Islet of Langerhans (tissue), 1 donor: ENCODE data around the gene CACNA1B.

Experiments
- FAIRE-seq: peaks from one replicate; lab custom pipeline; 2011; peaks lifted over from hg19 to GRCh38; lab: Jason Lieb, UNC

CACNA1B gene

DNA sequence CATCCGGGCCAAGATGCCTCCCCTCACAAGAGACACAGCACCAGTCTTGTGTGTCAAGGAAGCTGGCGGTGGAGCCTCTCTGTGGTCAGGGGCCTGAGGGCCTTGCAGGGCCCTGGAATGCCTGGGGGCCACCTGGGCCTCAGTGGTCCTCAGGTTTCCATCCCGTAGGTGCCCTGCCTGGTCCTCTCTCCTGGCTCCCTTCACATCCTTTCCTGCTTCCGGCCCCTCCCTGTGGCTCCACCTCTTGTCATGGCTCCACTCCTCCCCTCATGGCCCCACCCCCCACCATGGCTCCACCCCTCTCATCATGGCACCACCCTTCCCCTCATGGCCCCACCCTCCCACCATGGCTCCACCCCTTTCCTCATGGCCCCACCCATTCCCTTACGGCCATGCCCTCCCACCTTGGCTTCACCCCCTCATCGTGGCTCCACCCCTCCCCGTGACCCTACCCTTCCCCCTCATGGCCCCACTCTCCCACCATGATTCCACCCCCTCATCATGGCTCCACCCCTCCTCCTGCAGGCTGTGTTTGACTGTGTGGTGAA is 175.8 kb downstream of the CACNA1B start:
- no peak for FAIRE-seq

DNA sequence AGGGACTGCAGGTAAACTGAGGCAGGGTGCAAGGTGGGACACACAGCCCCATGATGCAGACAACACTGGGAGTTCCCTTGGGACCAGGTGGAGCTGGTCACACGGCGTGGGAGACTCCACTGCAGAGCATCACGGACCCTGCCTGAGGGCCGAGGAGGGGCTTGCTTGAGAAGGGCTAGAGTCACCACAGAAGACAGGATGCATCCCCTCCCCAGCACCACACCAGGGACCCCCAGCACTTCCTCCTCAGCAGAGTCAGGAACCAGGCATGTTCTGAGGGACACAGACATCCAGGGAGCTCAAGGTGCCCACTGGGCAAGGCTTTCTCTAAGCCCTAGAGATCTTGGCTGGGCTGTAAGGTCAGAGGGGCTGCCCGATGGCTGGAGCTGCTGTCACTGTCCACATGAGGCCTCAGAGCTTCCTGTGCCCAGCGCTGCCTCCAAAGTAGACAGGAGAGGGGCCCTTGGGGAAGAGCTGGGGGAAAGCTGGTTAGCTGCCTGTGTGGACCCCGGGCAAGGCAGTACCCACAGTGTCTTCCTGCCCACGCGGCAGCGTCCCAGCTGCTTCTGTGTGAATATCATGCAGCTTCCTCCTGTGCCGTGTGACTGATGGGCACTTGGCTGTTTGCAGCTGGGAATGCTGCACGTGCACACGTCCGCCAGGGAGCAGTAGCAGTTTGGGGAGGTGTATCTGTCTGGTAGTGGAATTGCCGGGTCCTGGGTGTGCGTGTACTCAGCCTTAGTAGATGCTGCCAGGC is 176.6 kb downstream of the CACNA1B start:
- no peak for FAIRE-seq

DNA sequence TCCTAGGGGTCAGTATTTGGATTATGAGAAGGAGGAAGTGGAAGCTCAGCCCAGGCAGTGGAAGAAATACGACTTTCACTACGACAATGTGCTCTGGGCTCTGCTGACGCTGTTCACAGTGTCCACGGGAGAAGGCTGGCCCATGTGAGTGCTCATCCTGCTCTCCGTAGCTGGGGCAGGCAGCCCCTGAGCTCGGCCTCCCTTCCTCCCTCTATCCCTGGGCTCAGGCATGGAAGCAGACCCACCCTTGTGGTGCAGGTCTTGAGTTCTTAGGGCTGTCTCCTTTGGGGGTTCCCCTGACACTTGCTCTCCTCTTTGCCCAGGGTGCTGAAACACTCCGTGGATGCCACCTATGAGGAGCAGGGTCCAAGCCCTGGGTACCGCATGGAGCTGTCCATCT is 180.1 kb downstream of the CACNA1B start:
- no peak for FAIRE-seq

DNA sequence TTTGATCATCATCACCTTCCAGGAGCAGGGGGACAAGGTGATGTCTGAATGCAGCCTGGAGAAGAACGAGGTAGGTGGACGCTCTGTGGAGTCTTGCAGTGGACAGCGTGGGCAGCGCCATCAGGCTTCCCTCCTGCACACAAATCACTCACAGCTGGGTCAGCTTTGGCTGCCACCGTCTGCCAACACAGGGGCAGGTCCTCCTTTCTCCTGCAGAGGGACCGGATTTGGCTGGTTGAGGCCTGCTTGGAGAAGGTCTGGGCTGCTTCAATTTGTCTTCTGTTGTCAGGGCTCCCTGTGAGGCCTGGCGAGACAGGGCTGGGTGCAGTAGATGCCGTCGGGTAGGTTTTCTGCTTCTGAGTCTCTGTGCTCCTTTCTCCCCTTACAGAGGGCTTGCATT is 180.6 kb downstream of the CACNA1B start:
- FAIRE-seq: no peak

- no peak for FAIRE-seq
These were observed 181.6 kb downstream of the CACNA1B start for GRCh38 chr9:138059196-138059595.

DNA sequence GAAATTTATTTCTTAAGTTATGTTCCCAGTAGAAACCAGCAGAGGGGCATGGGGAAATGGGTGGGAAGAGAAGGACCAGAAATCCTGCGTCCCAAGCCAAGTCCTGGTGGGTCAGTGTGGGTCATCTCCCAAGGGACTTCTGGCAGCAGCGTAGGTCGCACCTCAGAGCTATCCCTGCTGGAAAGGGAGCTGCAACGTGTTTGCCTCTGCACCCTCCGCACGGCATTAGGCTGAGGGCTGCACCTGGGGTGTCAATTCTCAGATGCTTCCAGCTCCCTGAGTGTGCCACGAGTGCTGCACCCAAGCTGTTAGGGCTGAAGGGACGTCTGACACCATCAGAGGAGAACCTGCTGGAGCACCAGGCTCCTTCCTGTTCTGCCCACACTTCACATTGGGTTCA is 182.8 kb downstream of the CACNA1B start:
- FAIRE-seq: no peak

DNA sequence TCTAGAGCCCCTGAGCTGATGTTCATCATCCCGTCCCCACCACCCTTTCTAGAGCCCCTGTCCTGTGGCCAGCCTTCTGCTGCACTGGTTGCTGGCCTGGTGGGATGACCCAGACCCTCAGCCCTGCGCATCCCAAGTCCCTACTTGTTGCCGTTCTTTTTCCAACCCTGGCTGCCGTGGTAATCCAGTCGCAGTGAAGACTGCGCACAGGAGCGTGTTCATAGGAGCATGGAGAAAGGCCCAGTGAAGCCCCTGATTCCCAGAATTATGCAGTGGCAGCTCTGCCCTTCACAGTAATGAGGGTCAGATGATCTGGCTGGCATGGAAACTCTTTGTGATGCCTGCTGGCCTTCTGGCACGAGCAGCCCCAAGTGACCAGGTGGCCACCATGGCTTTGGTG is 183.3 kb downstream of the CACNA1B start:
- no peak for FAIRE-seq

DNA sequence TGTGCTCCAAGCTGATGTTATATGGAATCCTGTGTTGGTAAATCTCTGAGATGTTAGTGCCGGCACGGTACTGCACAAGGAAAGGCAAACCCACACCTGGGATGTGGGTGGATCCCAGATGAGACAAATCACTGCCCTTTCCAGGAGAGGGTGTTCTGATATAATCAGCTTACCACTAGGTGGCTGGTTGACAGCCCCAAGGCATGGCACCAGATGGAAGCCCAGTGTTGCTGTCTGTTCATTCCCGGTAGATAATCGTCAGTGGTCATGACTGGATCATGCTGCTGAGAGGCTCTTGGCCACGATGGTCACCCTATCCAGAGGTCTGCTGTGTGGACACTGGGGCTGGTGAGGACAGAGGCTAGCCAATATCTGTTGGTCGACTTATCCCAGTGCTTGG is 184.0 kb downstream of the CACNA1B start:
- no peak for FAIRE-seq

- no peak for FAIRE-seq
These were observed 184.6 kb downstream of the CACNA1B start for GRCh38 chr9:138062196-138062595.

DNA sequence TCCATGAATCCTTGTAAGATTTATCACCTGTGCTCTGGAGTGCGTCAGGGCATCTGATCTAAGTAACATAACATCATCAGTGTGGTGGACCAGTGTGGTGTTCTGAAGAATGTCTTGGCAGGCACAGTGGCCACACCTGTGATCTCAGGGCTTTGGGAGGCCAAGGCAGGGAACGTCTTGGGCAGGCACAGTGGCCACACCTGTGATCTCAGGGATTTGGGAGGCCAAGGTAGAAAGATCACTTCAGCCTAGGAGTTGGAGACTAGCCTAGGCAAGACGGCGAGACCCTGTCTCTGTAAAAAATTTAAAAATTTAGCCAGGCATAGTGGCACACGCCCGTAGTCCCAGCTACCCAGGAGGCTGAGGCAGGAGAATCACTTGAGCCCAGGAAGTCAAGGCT is 185.5 kb downstream of the CACNA1B start:
- FAIRE-seq: no peak

- no peak for FAIRE-seq
These were observed 186.2 kb downstream of the CACNA1B start for GRCh38 chr9:138063785-138064184.

GRCh38 chr9:138064547-138064946 is 187.0 kb downstream of the CACNA1B start:
- FAIRE-seq: no peak

DNA sequence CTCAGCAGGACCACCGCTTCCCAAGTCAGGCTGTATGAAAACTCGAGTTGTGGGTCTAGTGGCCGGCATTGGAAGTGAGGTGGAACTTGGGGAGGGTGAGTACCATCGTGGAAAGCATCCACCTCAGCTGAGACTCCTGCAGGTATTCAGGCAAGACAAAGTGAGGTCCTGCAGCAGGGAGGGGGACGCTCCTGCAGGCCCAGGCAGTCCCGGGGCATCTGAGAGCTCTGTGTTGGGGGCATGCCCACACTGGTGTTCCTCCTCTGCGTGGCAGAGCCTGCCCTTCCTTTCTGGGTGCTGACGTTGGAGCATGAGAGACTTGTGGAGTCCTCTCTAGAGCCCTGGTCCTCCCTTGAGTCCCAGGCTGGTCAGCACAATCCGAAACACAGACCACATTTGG is 187.7 kb downstream of the CACNA1B start:
- FAIRE-seq: no peak

GRCh38 chr9:138066049-138066448 is 188.5 kb downstream of the CACNA1B start:
- FAIRE-seq: no peak

- no peak for FAIRE-seq
These were observed 190.2 kb downstream of the CACNA1B start for GRCh38 chr9:138067613-138068367.

DNA sequence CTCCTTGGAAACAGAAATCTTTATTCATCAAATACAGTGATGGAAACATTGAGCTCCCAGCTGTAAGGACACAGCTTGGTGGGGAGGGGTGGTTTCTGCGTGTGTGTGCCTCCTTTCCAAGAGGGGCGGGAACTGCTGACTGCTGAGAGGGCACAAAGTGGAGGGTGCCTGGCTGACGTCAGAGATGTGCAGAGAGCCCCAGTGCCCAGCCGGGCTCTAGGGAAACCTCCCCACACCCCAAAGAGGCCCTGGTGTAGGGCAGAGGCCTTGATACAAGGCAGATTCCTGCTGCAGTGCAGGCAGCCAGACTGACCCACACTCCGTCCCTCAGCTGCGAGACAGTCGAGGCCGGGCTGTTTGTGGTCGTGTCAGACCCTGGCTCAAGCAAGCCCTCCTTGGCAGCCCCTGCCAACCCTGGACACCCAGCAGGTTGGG is 191.0 kb downstream of the CACNA1B start:
- no peak for FAIRE-seq

DNA sequence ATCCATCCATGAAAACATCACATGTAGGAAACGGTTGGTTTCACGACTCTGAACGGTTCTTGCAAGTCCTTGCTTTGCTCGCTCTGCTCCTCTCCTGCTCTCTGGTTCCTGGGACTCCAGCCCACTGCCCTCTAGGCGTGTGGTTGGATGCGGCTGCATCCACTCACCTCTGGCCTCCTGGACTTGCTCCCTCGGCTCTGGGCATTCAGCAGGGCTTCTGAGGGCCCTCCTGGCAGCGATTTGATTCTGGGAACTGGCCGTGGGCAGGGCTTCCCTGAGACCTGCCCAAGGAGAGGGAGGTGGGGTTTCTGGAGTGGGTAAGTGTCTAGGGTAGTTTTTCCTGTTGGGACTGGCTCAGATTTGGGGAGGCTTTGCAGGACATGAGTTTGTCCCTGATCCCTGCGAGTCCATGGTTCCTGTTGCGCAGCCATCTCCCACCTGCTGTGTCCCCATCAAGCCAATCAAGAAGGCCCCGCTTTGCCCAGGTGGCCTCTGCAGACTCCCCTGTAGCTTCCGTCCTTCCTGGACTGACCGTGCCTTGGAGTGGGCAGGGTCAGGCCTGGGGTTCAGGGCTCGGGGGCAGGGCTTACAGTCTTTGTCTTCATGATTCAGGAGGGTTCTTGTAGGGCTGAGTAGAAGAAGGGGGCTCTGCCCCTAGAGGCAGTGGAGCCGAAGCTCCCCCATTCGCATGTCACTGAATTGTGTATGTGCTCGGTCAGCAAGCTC is 192.3 kb downstream of the CACNA1B start:
- no peak for FAIRE-seq

DNA sequence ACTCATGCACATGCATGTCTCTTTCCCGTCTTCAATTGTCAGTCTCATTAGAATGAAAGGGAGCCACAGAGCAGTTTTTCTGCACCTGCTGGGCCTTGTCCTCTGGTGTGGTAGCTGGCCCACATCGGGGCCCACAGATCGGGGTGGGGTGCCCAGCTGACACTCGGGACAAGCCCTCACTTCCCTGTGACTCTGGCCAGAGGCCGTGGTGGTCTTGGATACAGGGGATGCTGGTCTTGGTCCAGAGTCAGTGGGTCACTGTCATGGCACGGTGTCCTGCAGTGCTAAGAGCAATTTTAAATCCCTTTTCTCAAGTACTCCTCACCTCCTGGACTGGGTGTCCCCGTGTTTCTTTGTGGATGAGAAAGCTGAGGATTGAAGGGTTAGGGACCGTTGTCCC is 193.2 kb downstream of the CACNA1B start:
- no peak for FAIRE-seq

DNA sequence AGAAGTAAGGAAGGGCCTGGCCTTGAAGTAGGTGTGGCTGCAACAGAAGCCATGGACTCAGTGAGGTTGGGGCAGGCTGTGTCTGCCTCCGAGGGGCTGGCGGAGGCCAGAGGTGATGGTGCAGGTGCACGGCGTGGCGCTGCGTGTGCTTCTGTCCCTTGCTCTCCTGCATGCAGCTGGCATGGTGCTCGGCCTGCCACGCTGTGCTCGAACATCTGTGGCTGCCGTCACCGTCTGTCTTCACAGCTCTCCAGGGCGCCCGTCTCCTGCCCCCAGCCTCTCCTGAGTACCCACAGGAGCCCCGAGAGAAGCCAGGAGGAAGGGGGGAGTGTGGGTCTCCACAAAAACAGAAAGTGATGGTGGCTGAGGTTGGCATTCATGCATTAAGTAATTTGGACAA is 193.7 kb downstream of the CACNA1B start:
- FAIRE-seq: no peak

DNA sequence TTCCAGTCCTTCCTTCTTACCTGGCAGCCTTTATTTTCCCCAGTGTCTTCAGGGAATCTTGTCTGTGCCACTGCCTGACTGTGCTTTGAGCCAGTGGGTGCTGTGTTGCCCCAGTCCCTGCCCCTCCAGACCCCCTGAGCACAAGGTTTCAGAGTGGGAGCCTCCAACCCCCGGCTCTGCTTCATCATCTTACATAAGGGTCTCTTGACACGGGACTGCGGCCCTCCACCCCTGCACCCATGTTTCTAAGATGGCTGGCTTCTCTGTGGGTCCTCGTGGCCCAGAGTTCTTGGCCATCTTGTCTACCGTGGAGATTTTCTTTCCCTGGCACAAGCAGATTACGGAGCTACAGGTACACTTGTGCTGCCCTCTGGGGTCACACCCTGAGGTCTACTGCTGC is 194.1 kb downstream of the CACNA1B start:
- FAIRE-seq: no peak

DNA sequence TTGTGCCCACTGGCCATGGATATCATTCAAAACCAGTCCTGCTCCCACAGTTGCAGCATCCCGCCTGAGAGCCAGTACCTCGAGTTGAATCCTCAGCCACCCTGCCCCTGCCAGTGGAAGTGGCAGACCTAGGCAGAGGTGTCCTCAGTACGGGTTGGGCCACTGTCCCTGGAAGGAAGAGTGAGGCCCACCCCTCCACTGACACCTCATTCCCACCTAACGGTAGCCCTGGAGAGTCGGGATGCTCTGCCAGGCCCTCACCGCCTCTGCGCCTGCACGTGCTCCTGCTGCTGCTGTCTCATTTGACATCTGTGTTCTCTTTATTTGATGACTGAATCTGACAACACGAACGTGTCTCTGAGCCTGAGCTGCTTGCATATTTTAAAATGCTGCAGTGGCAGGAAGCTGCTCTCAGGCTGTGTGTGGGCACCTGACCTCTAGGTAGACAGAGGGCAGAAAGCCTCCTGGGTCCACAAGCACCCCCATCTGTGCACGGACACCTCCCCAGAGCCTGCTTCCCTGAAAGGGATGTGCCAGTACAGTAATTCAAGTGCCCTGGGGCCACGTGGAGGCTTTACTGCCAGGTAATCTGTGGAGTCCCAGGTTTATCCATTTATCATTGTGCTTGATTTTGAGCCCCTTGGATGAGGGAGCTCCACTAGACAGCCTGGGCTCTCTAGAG is 194.7 kb downstream of the CACNA1B start:
- no peak for FAIRE-seq

- FAIRE-seq: no peak
These were observed 195.3 kb downstream of the CACNA1B start for GRCh38 chr9:138072897-138073296.
